GM10266 (cell line): Measurements from ENCODE around the gene PCNX2.

Source experiments
- DNase-seq: peaks from one replicate; pipeline ENCODE4 v3.0.0; 2012; ENCODE audit errors: extremely low spot score
- TF ChIP-seq, protein P1 (sequence below): IDR thresholded peaks from 2 replicates; pipeline ENCODE4 v1.5.1; 2012; ENCODE audit warnings: mild to moderate bottlenecking, low read depth; ENCODE audit not compliant: control insufficient read depth, insufficient read depth; ENCODE audit errors: missing control alignments

PCNX2 gene

DNA sequence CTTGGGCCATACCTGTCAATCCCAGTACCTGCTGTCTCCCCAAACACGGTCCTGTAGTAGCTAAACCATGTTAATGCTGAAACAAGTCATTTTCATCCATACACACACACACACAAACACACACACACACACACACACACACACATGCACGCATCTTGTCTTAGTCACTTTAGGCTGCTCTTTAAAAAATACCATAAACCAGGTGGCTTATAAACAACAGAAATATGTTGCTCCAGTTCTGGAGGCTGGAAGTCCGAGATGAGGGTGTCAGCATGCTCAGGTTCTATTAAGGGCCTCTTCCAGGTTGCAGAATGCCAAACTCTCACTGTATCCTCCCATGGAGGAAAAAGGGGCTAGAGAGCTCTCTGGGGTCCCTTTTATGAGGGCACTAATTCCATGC is 215.2 kb downstream of the PCNX2 start:
- no peak for DNase-seq
- TF ChIP-seq, protein P1, sequence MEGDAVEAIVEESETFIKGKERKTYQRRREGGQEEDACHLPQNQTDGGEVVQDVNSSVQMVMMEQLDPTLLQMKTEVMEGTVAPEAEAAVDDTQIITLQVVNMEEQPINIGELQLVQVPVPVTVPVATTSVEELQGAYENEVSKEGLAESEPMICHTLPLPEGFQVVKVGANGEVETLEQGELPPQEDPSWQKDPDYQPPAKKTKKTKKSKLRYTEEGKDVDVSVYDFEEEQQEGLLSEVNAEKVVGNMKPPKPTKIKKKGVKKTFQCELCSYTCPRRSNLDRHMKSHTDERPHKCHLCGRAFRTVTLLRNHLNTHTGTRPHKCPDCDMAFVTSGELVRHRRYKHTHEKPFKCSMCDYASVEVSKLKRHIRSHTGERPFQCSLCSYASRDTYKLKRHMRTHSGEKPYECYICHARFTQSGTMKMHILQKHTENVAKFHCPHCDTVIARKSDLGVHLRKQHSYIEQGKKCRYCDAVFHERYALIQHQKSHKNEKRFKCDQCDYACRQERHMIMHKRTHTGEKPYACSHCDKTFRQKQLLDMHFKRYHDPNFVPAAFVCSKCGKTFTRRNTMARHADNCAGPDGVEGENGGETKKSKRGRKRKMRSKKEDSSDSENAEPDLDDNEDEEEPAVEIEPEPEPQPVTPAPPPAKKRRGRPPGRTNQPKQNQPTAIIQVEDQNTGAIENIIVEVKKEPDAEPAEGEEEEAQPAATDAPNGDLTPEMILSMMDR = no peak

DNA sequence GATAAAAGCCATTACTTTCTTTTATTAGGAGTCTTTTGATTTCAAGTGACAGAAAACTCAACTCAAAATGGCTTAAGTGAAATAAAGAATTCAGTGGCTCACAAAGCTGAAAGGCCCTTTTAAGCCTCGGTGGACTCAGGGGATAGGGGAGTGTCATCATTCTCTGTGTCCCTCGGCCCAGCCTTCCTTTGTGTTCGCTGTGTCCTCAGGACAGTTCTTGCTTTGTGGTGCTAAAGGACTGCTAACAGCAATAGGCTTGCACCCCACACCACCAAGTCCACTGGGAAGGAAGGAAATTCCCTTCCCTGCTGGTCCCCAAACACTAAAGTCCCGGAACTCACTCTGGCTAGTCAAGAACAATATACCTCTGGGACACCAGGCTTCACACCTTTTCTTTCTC is 216.0 kb downstream of the PCNX2 start:
- TF ChIP-seq, protein P1 = no peak
- DNase-seq = no peak

DNA sequence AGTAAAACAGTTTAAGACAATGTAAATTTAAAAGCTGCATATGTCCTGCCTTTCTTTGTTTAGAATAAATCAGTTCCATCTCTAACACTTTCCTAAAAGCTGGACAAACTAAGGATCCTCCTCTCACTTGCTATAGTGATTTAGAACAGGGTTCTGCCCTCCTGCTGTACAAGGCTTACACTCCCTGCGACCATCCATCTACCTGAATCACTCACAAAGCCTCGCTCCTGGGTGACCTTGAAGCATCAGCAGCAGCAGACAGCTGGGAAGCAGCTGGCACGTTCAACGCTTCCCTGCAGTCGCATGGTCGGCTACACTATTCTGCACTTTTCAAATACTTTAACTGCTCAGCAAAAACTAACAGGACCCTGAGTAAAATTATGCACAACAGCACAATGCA is 217.1 kb downstream of the PCNX2 start:
- no peak for DNase-seq
- TF ChIP-seq, protein P1 = no peak

DNA sequence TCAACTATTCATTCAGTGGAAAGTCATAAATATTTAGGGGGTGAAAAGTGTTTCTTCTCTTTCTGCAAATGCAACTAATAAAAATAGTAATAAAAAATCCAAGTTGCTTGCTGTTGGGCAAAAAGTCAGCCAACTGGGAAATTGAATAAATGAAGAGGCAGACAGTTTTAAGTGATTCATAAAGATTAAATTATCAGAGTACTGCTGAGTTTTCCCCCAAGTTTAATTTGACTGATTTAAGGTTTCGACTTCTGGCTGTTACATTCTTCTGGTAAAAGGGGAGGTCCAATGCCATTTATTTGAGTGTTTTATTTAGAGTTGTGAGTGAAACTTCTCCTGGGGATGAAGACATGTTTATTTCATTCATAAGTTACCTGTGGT is 219.6 kb downstream of the PCNX2 start:
- DNase-seq = no peak
- TF ChIP-seq, protein P1 = no peak

DNA sequence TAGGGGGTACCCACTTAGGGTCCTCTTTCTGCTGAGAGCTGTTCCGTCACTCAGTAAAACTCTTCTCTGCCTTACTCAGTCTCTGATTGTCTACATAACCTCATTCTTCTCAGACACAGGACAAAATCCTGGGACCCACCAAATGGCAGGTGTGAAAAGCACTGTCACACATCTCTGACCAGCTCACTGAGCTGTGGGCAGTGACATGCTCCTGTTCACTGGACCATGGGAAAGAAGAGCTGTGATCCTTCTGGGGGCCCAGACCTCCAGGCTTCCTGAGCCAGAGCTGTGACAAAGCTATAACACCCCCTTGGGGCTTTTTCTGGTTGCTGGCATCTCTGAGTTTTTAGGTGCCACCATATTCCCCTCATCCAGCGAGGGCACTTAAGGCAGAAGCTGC is 229.4 kb downstream of the PCNX2 start:
- DNase-seq = no peak
- TF ChIP-seq, protein P1 = no peak

DNA sequence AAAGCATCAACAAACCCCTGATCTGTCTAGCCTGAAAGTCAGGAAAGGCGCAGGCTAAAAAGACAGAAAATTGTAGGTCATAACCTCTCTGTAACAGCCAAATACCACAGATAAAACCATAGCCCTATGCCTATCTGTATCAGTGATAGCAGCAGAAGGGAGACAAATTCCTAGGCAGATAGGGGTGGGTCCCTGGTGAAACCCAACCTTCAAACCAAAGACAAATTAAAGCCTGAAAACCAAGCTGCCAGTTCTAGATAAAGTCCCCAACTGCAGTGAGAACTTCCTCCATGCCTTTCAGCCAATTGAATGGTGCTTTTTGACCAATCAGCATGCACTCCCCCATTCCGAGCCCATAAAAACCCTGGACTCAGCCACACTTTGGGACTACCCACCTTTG is 229.8 kb downstream of the PCNX2 start:
- TF ChIP-seq, protein P1 = no peak
- no peak for DNase-seq

DNA sequence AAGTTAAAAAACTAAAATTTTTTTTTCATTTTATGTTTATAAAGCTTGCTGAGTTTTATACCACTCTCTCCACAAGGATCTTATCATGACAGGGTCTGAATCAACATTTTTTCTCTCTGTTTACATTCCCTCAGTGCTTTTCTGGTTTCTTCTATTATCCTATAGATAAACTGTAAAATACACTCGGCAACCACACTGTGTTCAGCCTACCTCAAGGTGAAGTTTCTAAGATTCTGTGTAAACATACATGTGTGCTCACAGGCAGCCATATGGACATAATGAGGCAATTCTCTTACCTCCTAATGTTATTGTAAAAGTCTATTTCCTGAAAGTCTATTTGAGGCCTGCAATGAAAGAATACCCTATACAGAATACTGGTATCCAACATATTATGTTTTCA is 230.5 kb downstream of the PCNX2 start:
- DNase-seq = no peak
- TF ChIP-seq, protein P1 = no peak

DNA sequence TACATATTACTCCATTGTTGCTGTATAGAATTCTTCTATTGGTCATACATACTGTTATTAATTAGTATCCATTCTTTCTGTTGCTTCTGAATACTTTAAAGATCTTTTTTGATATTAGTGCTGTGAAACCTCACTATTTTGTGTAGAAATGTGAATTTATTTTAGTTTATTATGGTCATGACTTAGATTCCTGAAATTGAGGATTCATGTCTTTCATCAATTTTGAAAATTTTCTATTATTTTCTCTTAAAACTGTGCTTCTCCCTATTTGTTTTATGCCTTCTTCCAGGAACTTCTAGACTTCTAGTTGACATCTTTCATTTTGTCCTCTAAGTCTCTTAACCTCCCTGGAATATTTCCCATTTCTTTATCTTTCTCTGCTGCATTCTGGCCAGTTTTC is 232.1 kb downstream of the PCNX2 start:
- TF ChIP-seq, protein P1 = no peak
- DNase-seq = no peak
